ENCODE measurements around the gene RTN4RL2.

DNA sequence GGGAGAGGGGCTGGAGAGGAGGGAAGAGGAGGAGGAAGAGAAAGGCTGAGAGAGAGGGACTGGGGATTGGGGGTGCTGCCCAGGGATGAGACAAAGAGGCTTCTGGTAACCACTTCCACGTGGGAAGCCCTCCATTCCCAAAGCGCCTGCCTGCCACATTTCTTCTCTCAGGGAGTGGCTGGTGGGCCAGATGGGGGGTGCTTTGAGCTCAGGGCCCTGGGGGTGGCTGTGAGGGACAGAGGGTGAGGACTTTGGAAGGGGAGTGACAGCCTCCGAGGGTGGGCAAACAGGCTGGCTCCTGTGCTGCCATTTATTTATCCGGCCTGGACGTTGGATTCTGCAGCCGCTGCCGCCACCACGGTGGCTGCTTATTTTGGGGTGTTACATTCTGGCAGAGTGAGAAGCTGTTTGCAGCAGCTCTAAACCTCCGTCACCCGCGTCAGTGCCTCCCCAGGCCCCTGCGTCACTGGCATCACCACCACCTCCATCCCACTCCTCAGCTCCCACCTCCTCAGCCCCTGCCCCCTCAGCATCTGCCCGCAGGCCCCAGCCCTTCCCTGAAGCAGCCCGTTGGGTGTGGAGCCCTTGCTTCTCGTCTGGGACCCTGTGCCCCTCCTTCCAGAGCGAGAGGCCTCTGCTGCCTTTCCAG lies 1.6 kb downstream of the RTN4RL2 start:
- TF ChIP-seq CTCF (IDR thresholded peaks at IDR 0.05) (no peak), POLR2A (IDR thresholded peaks at IDR 0.05) (no peak), POLR2AphosphoS5 (IDR thresholded peaks at IDR 0.05) (no peak)

All from gastroesophageal sphincter (tissue), 3 donors.